Fibroblast of lung (primary cell): Measurements from ENCODE around the gene VPS26B. TPM values are rescaled to one million over a fixed set of nuclear protein-coding genes. Genes with fewer than 3 reads are reported as not detected.

Experiments used
- DNase-seq, 2 donors: peaks; one replicate each; pipeline versions ENCODE4 v3.0.0 to v3.0.0-alpha.2; 2010; ENCODE audit warnings: low read depth in 2 of 2
- H2AFZ ChIP-seq: 2 replicates; pipeline ENCODE4 v1.5.1; 2012; ENCODE audit warnings: low read length, control low read depth, inconsistent platforms
- H3K27ac ChIP-seq: 2 replicates; pipeline ENCODE4 v1.5.1; 2011; ENCODE audit warnings: low read length, control low read depth; ENCODE audit not compliant: insufficient read depth
- H3K27me3 ChIP-seq: 2 replicates; pipeline ENCODE4 v1.5.1; 2011; ENCODE audit warnings: mild to moderate bottlenecking, low read length; ENCODE audit not compliant: control insufficient read depth, insufficient read depth
- H3K36me3 ChIP-seq: 2 replicates; pipeline ENCODE4 v1.5.1; 2011; ENCODE audit warnings: low read length; ENCODE audit not compliant: control insufficient read depth, insufficient read depth
- H3K4me1 ChIP-seq: 2 replicates; pipeline ENCODE4 v1.5.1; 2011; ENCODE audit warnings: low read length; ENCODE audit not compliant: control insufficient read depth, insufficient read depth; ENCODE audit errors: extremely low read depth
- H3K4me2 ChIP-seq: 2 replicates; pipeline ENCODE4 v1.5.1; 2011; ENCODE audit warnings: low read length, control low read depth; ENCODE audit not compliant: insufficient read depth; ENCODE audit errors: extremely low read depth
- H3K4me3 ChIP-seq, 4 experiments: fragments of 200-600 bp in 1 of 4; sonication (generic) in 1 of 4; replicated peaks in 1 of 4; 2 replicates each; pipeline ENCODE4 v1.5.1; 2011 to 2016; ENCODE audit warnings: low read length in 4 of 4, low read depth in 3 of 4, mild to moderate bottlenecking in 3 of 4, control low read depth in 2 of 4, inconsistent platforms in 1 of 4, mixed read lengths in 1 of 4; ENCODE audit not compliant: insufficient read depth in 1 of 4; ENCODE audit errors: control extremely low read depth in 1 of 4
- H3K79me2 ChIP-seq: 2 replicates; pipeline ENCODE4 v1.5.1; 2012; ENCODE audit warnings: mild to moderate bottlenecking, low read length, inconsistent platforms; ENCODE audit not compliant: control insufficient read depth, insufficient read depth
- H3K9ac ChIP-seq: 2 replicates; pipeline ENCODE4 v1.5.1; 2011; ENCODE audit warnings: mild to moderate bottlenecking, low read length, control low read depth; ENCODE audit not compliant: insufficient read depth
- H3K9me3 ChIP-seq: 2 replicates; pipeline ENCODE4 v1.5.1; 2012; ENCODE audit warnings: low read depth, low read length; ENCODE audit not compliant: control insufficient read depth, insufficient read depth
- H4K20me1 ChIP-seq: 2 replicates; pipeline ENCODE4 v1.5.1; 2011; ENCODE audit warnings: low read length; ENCODE audit not compliant: control insufficient read depth, insufficient read depth; ENCODE audit errors: extremely low read depth
- EZH2 ChIP-seq: IDR thresholded peaks from 2 replicates; pipeline ENCODE4 v1.5.1; 2012; ENCODE audit warnings: low read length, control low read depth, mild to moderate bottlenecking; ENCODE audit errors: missing control alignments
- polyA plus RNA-seq, 2 donors: library from polyadenylated mRNA; depleted of rRNA in 1 of 2; stranded (reverse) in 1 of 2; unstranded in 1 of 2; fragments of >200 nt; gene quantifications; 2 replicates each; pipeline ENCODE4 v1.2.1, GENCODE V29; 2011 to 2012; ENCODE audit warnings: missing spikeins in 1 of 2
- total RNA-seq: library from RNA; depleted of rRNA; stranded (reverse); fragments of >200 nt; gene quantifications from 2 replicates; pipeline ENCODE4 v1.2.1, GENCODE V29; 2014
- TF ChIP-seq, protein P1 (sequence below), 2 donors: IDR thresholded peaks in 1 of 2; conservative IDR thresholded peaks in 1 of 2; 1 replicate in 1 of 2; 2 replicates in 1 of 2; pipeline ENCODE4 v1.5.1; 2011 to 2012; ENCODE audit warnings: low read length in 2 of 2, control low read depth in 1 of 2, inconsistent platforms in 1 of 2, low read depth in 1 of 2, mild to moderate bottlenecking in 1 of 2

The VPS26B gene
- total and polyA plus RNA-seq, 2 donors (not counting 1 experiment from before 2014, with no cell fraction given) = 39.0 to 44.3 TPM

DNA sequence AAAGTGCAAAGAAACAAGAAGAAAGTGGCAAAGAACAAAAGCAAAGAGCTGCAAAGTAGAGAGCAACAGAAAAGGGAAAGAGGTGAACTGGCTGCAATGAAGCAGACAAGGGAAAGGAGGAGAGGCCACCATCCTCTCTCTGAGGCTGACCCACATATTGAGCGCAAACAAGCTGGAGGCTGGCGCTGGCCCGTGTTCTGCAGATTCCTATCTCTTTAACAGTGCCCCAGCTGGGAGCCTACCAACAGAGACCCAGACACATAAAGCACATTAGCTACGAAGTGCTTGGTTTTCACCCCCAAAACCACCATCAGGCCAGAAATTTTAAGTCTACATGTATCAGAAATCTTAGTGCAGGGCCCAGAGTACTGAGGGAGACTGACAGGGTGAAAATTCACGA is 18.3 kb upstream of the VPS26B start:
- peaks cover 13% of the 10 kb centered on the region for H3K36me3 ChIP-seq

DNA sequence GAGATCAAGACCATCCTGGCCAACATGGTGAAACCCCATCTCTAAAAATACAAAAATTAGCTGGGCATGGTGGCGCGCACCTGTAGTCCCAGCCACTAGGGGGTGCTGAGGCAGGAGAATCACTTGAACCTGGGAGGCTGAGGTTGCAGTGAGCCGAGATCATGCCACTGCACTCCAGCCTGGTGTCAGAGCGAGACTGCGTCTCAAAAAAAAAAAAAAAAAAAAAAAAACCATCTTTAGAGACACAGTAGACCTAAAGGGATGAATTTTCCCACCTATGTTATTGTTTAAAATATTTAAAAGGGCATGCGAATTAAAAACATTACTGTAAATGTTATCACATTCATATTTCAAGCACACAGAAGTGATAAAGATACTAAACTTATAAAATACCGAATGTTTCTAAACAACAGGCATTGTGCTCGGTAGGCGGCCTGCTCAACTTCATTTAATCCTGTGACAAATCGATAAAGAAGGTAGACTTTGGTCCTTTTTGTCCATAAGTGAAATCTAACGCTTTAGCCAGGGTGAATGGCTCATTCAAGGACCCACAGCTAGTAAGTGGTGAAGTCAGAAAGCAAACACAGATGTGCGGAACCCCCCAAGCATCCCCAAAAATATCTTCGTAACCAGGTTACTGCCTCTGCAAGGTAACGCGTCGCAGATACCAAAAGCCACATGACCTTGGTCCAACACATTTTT is 16.8 kb upstream of the VPS26B start:
- DNase-seq = peak in 1 of 2 donors; percentile 21
- Histone ChIP-seq H4K20me1 (no peaks in the 10 kb centered on the region), H3K4me1 (no peaks in the 10 kb centered on the region), H3K27ac (no peak overlapping the region), H2AFZ (no peak overlapping the region), H3K36me3 (peaks cover 13% of the 10 kb centered on the region), H3K4me3 (no peak overlapping the region), H3K9ac (no peak overlapping the region), H3K9me3 (no peaks in the 10 kb centered on the region), H3K4me2 (no peak overlapping the region), H3K79me2 (peaks cover 2% of the 10 kb centered on the region), H3K27me3 (no peaks in the 10 kb centered on the region)
- TF ChIP-seq EZH2 = no peak
- TF ChIP-seq, protein P1, sequence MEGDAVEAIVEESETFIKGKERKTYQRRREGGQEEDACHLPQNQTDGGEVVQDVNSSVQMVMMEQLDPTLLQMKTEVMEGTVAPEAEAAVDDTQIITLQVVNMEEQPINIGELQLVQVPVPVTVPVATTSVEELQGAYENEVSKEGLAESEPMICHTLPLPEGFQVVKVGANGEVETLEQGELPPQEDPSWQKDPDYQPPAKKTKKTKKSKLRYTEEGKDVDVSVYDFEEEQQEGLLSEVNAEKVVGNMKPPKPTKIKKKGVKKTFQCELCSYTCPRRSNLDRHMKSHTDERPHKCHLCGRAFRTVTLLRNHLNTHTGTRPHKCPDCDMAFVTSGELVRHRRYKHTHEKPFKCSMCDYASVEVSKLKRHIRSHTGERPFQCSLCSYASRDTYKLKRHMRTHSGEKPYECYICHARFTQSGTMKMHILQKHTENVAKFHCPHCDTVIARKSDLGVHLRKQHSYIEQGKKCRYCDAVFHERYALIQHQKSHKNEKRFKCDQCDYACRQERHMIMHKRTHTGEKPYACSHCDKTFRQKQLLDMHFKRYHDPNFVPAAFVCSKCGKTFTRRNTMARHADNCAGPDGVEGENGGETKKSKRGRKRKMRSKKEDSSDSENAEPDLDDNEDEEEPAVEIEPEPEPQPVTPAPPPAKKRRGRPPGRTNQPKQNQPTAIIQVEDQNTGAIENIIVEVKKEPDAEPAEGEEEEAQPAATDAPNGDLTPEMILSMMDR (conservative IDR thresholded peaks at IDR 0.05 in 1 of 2, IDR thresholded peaks at IDR 0.05 in 1 of 2; ENCODE audit: low read depth in 1 of 2, low read length in 2 of 2) = peak; percentile 53 to 56

More for the DNA sequence above, 18.3 kb upstream of the VPS26B start:
- no peaks in the 10 kb centered on the region for H4K20me1 ChIP-seq
- no peaks in the 10 kb centered on the region for H3K4me1 ChIP-seq
- no peaks in the 10 kb centered on the region for H3K27me3 ChIP-seq
- no peaks in the 10 kb centered on the region for H3K79me2 ChIP-seq
- no peak overlapping the region for H3K27ac ChIP-seq
- no peak overlapping the region for H2AFZ ChIP-seq
- no peak for DNase-seq
- H3K9me3 ChIP-seq = no peaks in the 10 kb centered on the region
- H3K4me3 ChIP-seq = no peak overlapping the region
- TF ChIP-seq, protein P1 (conservative IDR thresholded peaks at IDR 0.05 in 1 of 2, IDR thresholded peaks at IDR 0.05 in 1 of 2; ENCODE audit: low read depth in 1 of 2, low read length in 2 of 2) = no peak
- TF ChIP-seq EZH2 = no peak
- H3K9ac ChIP-seq = no peak overlapping the region
- no peak overlapping the region for H3K4me2 ChIP-seq

DNA sequence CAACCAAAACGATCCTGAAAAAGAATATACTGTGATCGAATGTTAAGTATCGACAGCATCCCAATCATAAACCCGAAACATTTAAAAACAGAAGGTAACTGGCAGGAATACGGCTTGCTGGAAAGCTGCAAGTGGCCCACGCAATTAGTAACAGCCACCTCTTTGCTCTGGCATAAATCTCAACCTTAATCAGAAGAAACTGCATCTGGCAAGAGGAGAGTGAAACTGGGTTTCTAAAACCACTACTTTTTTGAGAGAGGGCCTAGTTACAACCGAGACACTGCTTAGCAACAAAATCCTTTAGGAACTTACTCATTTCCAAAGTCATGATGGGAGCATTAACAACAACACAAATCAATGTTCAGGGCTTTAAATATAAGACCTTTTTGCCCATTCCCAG is 8.6 kb upstream of the VPS26B start:
- H3K4me3 ChIP-seq = no peak overlapping the region
- peaks cover 1% of the 10 kb centered on the region for H3K36me3 ChIP-seq
- H3K27me3 ChIP-seq = no peaks in the 10 kb centered on the region
- no peaks in the 10 kb centered on the region for H4K20me1 ChIP-seq
- DNase-seq = no peak
- no peak overlapping the region for H3K9ac ChIP-seq
- peaks cover 13% of the 10 kb centered on the region for H3K79me2 ChIP-seq
- no peaks in the 10 kb centered on the region for H3K9me3 ChIP-seq
- H2AFZ ChIP-seq = no peak overlapping the region
- no peak overlapping the region for H3K27ac ChIP-seq
- H3K4me1 ChIP-seq = no peaks in the 10 kb centered on the region
- no peak overlapping the region for H3K4me2 ChIP-seq
- TF ChIP-seq EZH2 = no peak
- TF ChIP-seq, protein P1 (conservative IDR thresholded peaks at IDR 0.05 in 1 of 2, IDR thresholded peaks at IDR 0.05 in 1 of 2; ENCODE audit: low read depth in 1 of 2, low read length in 2 of 2) = no peak
